HG02763 (cell line): ENCODE results near the gene BICC1.

Experiments
- ATAC-seq: cut with Tn5 transposase; IDR thresholded peaks from one replicate; pipeline ENCODE4 v1.9.1; 2021; ENCODE audit warnings: mild to moderate bottlenecking, moderate library complexity; ENCODE audit not compliant: unreplicated experiment

BICC1 gene

DNA sequence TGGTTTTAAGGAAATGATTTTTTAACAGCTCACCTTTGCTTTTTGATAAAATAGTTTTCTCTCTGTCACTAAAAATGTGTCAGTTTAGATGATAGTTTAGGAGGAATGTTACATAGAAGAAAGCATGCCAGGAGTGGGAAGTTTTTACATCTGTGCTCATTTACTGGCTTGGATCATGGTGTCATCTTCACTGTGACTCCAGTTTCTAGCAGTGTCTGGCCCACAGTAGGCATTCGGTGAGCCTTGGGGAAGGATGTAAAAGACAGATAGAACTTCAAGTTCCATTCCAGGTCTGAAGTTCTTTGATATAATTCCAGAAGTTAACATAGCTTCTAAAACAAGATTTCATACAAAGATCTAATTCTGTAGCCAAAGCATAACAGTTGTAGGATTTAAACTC, 259.2 kb downstream of the BICC1 start:
- no peak for ATAC-seq

DNA sequence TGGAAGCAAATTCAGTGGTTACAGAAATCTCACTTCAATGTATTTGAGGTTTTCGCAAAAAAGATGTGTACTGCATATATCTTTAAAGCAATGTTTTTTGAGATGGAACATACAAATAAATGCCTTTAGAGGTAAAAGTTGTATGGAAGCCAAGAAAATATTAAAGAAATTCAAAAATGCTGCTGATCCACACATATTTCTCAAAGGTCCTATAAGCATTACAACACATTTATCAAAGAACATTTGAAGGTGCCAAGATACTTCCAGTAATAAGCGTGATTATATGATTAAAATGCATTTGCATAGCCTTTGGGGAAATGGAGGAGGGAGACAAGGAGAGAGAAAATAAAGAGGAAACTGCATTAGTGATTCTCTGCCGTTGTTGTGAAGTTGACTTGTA, 260.1 kb downstream of the BICC1 start:
- no peak for ATAC-seq

- ATAC-seq, result no peak
Measured at GRCh38 chr10:58773341-58773740, 260.7 kb downstream of the BICC1 start.

GRCh38 chr10:58773944-58774343, 261.3 kb downstream of the BICC1 start:
- no peak for ATAC-seq

DNA sequence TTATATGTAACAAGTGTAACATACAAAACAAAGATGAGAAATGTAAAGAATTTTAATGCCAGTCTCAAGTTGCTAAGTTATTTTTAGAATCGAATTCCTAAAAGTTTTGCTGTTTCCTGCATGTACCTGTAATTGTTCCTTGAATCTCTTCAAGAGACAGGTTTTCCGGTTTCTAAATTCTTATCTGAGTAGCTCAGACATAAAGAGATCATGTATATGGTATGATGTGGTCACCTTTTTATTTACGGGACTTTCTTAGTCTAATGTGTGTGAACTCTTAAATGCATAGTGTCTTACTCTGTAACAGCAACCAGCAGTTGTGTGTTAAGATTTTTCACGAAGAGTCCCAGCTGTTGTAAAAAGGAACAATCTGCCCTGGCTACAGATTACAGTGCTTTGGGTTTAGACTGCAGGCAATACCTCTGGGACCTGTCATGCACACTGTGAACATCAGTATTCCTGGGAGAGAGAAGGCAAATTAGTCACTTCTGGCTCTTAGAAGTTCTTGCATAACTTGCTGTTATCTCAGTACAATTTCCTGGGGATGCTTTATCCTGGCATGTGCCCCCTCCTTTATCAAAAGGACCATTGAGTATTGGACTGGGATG, 263.4 kb downstream of the BICC1 start:
- ATAC-seq, result no peak

DNA sequence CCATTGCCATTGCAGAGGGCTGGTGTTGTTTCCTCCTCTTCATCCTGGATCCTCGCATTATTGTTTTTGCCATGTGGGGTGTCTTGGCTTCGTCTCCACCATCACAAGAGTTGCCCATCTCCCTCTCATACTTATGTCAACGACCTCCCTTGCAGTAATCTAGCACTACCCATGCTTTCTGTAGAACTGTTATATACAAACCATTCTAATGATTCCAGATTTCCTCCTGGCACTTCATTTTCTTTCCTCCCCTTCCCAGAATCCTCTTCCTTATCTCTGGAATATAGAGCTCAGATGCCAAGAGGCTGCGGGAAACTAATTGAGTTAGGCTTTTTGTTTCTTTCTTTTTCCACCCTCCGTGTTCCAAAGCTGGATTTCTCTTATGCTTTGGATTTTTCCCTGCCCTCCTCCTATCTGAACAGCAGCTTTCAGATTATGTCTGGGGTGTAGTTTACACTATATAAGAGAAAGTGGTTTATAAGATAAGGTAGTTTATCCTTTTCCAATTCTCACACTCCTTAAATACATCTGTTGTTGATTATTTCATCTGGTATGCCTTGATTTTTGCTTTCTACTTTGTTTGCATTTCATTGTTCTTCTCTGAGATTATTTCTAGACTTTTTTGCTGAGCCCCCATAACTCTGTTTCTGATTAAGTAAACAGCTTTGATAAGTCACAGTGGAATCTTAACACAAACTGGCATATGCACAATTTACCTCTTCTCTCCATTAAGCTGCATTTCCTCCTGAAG, 264.1 kb downstream of the BICC1 start:
- no peak for ATAC-seq

- ATAC-seq, result no peak
Measured at GRCh38 chr10:58778966-58779365, 266.3 kb downstream of the BICC1 start.

DNA sequence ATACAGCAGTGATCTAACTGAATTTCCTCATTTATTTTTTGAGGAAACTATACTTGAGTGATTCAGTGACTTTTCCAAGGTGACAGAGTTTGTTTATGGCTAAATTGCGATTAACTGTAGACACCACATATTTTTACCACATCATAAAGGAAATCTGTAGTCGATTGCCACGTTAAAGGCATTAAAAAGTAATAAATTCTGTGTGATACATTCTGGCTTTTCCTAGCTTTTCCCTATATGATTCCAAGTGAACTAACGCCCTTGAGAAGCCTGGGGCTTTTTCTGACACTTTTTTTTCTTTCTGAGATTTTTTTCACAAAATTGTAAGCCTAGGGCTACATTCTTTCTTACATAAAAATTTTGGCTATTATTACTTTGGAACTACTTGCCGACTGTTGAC, 266.9 kb downstream of the BICC1 start:
- no peak for ATAC-seq

DNA sequence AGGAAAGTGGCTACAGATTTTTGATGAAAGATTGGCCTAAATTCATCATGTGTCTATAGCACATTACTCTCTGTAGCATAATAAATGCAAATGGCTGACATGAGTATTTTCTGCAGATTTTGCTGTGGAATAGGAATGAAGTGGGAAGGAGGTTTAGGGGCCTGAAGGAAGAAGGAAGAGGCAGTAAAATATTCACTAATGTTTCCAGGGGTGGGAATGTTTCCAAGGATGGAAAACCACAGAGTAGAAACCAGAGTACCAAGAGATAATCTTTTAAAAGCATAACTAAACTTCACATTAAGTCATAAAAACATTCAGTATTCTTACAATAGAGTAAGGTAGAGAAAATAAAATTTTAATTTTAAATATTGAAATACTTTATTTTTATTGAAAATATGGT, 267.8 kb downstream of the BICC1 start:
- no peak for ATAC-seq

DNA sequence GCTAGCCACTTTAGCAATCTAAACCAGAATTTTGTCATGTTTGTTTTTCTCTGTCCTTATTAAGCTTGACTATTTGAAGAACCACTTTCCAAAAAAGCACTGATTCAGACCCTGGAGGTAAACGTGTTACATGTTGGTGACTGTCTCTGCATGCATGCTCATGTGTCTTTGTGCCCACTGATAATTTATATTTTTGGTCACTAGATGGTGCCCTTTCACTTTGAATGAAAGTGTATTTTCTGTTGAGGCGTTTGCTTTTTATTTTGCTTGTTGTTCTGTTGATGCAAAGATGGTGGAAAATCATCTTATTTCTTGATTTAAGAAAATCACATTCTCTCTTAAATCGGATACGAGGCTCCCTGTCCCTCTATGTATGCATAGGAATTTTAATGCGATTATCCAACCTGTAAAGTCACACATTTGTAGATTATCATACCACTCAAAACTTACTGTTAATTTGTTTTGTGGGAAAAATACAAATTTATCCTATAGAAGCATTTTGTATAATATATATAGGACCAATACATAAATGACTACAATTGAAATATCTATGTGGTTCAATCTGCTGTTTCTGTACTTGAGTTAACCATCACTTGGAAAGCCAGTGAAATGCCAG, 269.3 kb downstream of the BICC1 start:
- ATAC-seq, result no peak

DNA sequence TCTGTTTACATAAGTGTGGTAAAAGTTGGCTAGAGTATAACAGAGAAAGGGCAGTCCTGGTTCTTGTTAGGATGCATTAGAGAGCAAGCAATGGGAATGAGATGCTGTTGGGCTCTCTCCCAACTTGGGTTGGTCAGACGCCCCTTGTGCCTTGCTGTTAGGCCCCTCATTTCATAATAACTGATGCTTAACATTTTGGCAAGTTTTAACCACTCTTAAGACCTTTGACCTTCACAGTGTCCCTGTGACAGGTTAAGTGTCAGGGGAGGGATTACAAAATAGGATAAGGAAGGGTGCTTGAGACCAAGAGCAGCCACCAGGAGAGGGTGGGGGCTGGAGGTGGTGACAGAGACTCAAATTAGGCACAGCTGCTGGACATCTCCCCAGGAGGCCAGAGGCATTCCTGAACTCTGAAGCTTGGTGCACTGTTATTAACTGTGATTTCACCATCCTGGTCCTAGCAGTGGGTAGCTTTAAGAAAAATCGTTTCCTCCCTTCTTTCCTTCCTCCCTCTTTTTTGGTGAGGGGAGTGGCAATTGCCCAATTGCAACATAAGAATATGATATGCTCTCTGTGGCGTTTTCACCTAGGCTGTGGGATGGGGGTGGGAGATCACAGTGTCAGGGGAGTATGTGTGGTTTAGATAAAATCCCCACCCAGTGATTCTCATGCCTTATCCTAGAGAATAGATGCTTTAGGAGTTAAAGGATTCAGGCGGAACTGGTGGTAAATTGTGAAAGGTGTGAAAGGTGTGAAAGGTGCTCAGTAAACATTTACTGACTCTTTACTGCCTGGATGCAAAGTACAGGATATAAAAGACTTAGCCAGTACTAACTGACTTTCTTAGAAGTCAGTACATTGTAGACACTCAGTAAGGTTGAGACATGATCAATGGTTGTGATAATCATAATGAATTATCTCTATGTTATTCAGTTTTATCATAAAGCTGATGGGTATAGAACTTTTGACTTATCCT, 270.5 kb downstream of the BICC1 start:
- ATAC-seq, result no peak

DNA sequence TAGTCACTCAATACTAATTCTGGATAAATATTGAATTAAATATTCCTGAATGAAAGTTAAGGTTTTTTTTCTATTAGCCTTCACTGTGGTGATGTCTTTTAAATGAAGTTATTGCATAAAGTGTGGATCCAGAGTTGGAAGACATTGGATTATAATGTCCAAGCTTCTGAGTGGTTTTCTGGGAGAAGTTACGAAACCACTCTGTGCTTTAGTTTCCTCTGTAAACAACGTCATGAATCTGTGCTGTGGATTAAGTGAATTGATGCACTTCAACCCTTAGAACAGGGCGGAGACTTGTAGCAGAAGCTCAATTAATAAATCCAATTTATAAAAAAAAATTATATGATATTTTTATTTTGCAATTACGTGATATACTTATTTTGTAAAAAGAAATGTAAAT, 271.7 kb downstream of the BICC1 start:
- no peak for ATAC-seq

GRCh38 chr10:58785354-58785753, 272.7 kb downstream of the BICC1 start:
- no peak for ATAC-seq

- ATAC-seq, result no peak
Measured at GRCh38 chr10:58791137-58791536, 278.5 kb downstream of the BICC1 start.

DNA sequence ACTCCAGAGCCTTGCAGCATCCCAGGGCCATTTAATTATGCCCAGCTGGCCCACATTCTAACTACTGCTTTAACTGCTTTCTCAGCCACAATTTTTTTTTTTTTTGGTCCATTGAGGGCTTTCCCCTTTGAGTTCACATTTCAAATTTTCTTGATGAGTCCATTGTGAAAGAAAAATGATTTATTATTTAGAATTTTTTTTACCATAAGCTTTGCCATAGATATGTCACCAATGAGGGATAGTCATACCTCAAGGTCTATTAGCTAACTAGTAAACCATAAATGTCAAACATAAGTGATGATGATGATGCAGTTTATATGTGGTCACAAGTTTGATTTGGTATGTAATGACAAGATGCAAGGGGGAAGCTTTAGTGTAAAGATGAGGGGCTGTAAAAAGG, 282.9 kb downstream of the BICC1 start:
- no peak for ATAC-seq

DNA sequence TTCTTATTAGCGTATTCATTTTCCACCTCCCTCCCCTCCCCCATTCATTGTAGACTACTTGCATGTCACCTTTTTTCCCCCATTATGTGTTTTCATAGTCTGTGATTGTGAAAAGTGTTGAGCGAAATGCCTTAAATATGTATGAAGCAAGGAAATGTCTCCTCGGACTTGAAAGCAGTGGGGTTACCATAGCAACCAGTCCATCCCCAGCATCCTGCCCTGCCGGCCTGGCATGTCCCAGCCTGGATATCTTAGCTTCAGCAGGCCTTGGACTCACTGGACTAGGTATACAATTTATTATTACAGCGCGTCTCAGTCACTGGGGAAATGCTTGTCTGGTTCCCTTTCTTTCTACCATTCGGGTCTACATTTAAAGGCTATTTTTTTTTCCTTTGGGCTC, 283.6 kb downstream of the BICC1 start:
- ATAC-seq, result no peak

- ATAC-seq, result no peak
Measured at GRCh38 chr10:58796824-58797223, 284.2 kb downstream of the BICC1 start.

- no peak for ATAC-seq
Measured at GRCh38 chr10:58797356-58797755, 284.7 kb downstream of the BICC1 start.

DNA sequence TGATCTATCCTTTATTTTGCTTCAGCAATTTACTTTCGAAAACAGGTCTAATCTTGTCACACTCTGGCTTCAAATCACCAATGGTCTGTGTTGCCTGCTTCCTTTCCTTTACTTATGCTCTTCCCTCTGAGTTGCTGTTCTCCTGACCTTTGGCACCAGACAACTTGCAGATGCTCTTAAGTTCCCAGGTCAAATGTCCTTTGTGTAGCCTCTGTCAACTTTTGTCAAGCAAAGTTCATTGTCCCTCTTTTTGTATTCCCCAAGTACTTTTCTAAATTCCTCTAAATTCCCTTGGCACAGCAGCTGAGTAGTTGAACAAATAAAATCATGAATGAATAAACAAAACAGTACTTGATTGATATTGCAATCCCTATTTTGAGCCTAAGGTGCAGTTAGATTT, 289.4 kb downstream of the BICC1 start:
- no peak for ATAC-seq

GRCh38 chr10:58806323-58806722, 293.7 kb downstream of the BICC1 start:
- ATAC-seq, result no peak

DNA sequence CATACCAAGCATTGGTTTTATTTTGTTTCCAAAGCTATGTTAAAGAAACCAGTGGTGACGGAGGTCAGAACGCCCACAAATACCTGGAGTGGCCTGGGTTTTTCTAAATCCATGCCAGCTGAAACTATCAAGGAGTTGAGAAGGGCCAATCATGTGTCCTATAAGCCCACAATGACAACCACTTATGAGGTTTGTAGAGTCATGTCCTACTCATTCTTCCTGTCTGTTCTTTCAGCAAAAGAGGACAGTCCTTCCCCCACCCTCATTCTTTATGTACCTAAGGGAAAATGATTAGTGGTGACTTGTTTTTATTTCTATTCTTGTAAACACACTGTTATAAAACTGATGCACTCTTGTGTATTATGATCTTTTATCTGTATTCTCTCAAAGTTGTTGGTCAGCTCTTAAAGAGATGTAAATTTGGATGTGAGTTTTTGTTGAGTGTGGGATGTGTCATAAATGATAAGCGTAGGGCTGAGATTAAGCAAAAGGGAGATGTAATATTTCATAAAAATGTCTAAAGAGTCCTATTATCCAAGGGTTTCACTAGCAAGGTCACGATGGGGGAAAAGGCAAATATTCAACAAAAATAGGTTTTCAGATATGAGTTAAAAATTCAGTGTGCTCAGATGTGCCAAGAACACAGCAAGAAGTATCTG, 294.4 kb downstream of the BICC1 start:
- ATAC-seq, result no peak
